IMR-90 (cell line): Measurements from ENCODE around the gene APOC1. TPM values are rescaled to one million over a fixed set of nuclear protein-coding genes. Genes with fewer than 3 reads are reported as not detected.

Source experiments
- ATAC-seq: fragments of 200-7000 bp; cut with Tn5 transposase; 2 replicates; pipeline ENCODE4 v1.9.1; 2020; ENCODE audit warnings: low read depth, mild to moderate bottlenecking, moderate library complexity
- BruUV-seq: library from RNA; stranded (reverse); fragments of 400-500 nt; replicated peaks from 2 replicates; lab custom pipeline; 2021; lab: Mats Ljungman, UMichigan
- CTCF ChIA-PET: fragments of 300-600 bp; formaldehyde crosslinking; extraction: SDS; loops from one replicate; lab custom pipeline; 2021; ENCODE audit warnings: antibody characterized with exemption; lab: Yijun Ruan, JAX
- POLR2A ChIA-PET: fragments of 300-600 bp; sonication (Branson Sonifier 250); formaldehyde crosslinking; loops from one replicate; lab custom pipeline; 2022; ENCODE audit warnings: antibody characterized with exemption; ENCODE audit not compliant: unreplicated experiment; lab: Charles Lee
- DNase-seq: peaks from one replicate; pipeline ENCODE4 v3.0.0; 2013
- H2AFZ ChIP-seq: replicated peaks from 2 replicates; pipeline ENCODE3; 2013; ENCODE audit warnings: low read length, mild to moderate bottlenecking; ENCODE audit not compliant: poor library complexity
- H2AK5ac ChIP-seq: 2 replicates; pipeline ENCODE4 v1.6.1; 2013; ENCODE audit warnings: low read depth, low read length, inconsistent platforms
- H2AK9ac ChIP-seq: replicated peaks from 2 replicates; pipeline ENCODE3; 2013; ENCODE audit warnings: mild to moderate bottlenecking, low read depth, low read length, moderate library complexity; ENCODE audit not compliant: poor library complexity
- H2BK120ac ChIP-seq: 2 replicates; pipeline ENCODE4 v1.6.1; 2013; ENCODE audit warnings: low read depth, low read length, inconsistent platforms
- H2BK15ac ChIP-seq: 3 replicates; pipeline ENCODE4 v1.6.1; 2013; ENCODE audit warnings: low read depth, low read length, inconsistent platforms
- H2BK20ac ChIP-seq: 2 replicates; pipeline ENCODE4 v1.6.1; 2013; ENCODE audit warnings: low read depth, mild to moderate bottlenecking, inconsistent platforms, low read length, moderate library complexity
- H2BK5ac ChIP-seq: 2 replicates; pipeline ENCODE4 v1.6.1; 2013; ENCODE audit warnings: mild to moderate bottlenecking, low read depth, low read length, inconsistent platforms; ENCODE audit not compliant: poor library complexity, severe bottlenecking
- H3K14ac ChIP-seq: replicated peaks from 2 replicates; pipeline ENCODE4 v1.6.1; 2013; ENCODE audit warnings: low read depth, low read length, inconsistent platforms
- H3K18ac ChIP-seq: 2 replicates; pipeline ENCODE4 v1.6.1; 2013; ENCODE audit warnings: low read depth, low read length, control low read depth
- H3K23ac ChIP-seq: 2 replicates; pipeline ENCODE4 v1.6.1; 2013; ENCODE audit warnings: low read depth, low read length, inconsistent platforms
- H3K27ac ChIP-seq: 2 replicates; pipeline ENCODE4 v1.5.1; 2013; ENCODE audit warnings: mild to moderate bottlenecking, control low read depth, low read length; ENCODE audit not compliant: insufficient read depth
- H3K27me3 ChIP-seq: 2 replicates; pipeline ENCODE4 v1.6.1; 2013; ENCODE audit warnings: low read length; ENCODE audit not compliant: control insufficient read depth, insufficient read depth
- H3K36me3 ChIP-seq: 2 replicates; pipeline ENCODE4 v1.6.1; 2013; ENCODE audit warnings: low read length, mixed read lengths; ENCODE audit not compliant: control insufficient read depth, insufficient read depth
- H3K4ac ChIP-seq: 2 replicates; pipeline ENCODE4 v1.6.1; 2013; ENCODE audit warnings: low read depth, low read length, inconsistent platforms
- H3K4me1 ChIP-seq: 2 replicates; pipeline ENCODE4 v1.6.1; 2013; ENCODE audit warnings: low read length, mixed read lengths; ENCODE audit not compliant: control insufficient read depth, insufficient read depth
- H3K4me2 ChIP-seq: 2 replicates; pipeline ENCODE4 v1.6.1; 2013; ENCODE audit warnings: low read depth, mild to moderate bottlenecking, control low read depth, low read length, moderate library complexity
- H3K4me3 ChIP-seq: 2 replicates; pipeline ENCODE4 v1.5.1; 2013; ENCODE audit warnings: low read depth, mild to moderate bottlenecking, control low read depth, low read length, moderate library complexity; ENCODE audit not compliant: insufficient read depth
- H3K56ac ChIP-seq: 2 replicates; pipeline ENCODE4 v1.6.1; 2013; ENCODE audit warnings: low read length, inconsistent platforms; ENCODE audit not compliant: insufficient read depth; ENCODE audit errors: extremely low read depth
- H3K79me1 ChIP-seq, 2 experiments: 2 replicates each; pipeline ENCODE4 v1.6.1; 2013; ENCODE audit warnings: low read length in 2 of 2, inconsistent platforms in 1 of 2, low read depth in 1 of 2
- H3K9ac ChIP-seq: 2 replicates; pipeline ENCODE4 v1.6.1; 2013; ENCODE audit warnings: low read depth, low read length, control low read depth
- H3K9me1 ChIP-seq: 2 replicates; pipeline ENCODE4 v1.6.1; 2013; ENCODE audit warnings: low read length, inconsistent platforms; ENCODE audit not compliant: insufficient read depth
- H3K9me3 ChIP-seq: 2 replicates; pipeline ENCODE4 v1.6.1; 2013; ENCODE audit warnings: low read length; ENCODE audit not compliant: control insufficient read depth, insufficient read depth
- H4K20me1 ChIP-seq: 2 replicates; pipeline ENCODE4 v1.6.1; 2013; ENCODE audit warnings: low read length, inconsistent platforms; ENCODE audit not compliant: insufficient read depth
- H4K5ac ChIP-seq: 2 replicates; pipeline ENCODE4 v1.6.1; 2013; ENCODE audit warnings: mild to moderate bottlenecking, low read depth, low read length, control low read depth
- H4K8ac ChIP-seq, 2 experiments: 2 replicates each; pipeline ENCODE4 v1.6.1; 2013; ENCODE audit warnings: low read depth in 2 of 2, low read length in 2 of 2, control low read depth in 1 of 2, inconsistent platforms in 1 of 2
- H4K91ac ChIP-seq: 2 replicates; pipeline ENCODE4 v1.6.1; 2013; ENCODE audit warnings: low read depth, low read length, inconsistent platforms; ENCODE audit not compliant: insufficient read depth
- BHLHE40 ChIP-seq: fragments of 150-350 bp; IDR thresholded peaks from 2 replicates; pipeline ENCODE4 v1.6.1; 2016; ENCODE audit warnings: mild to moderate bottlenecking, low read depth, low read length
- CEBPB ChIP-seq: IDR thresholded peaks from 2 replicates; pipeline ENCODE4 v1.6.1; 2012; ENCODE audit warnings: low read depth, low read length, improper control_type of control experiment
- MAFK ChIP-seq: IDR thresholded peaks from 2 replicates; pipeline ENCODE4 v1.6.1; 2012; ENCODE audit warnings: low read depth, low read length, improper control_type of control experiment
- MXI1 ChIP-seq: IDR thresholded peaks from 2 replicates; pipeline ENCODE4 v1.6.1; 2012; ENCODE audit warnings: low read depth, mild to moderate bottlenecking, low read length, moderate library complexity, borderline replicate concordance
- SMC3 ChIP-seq: fragments of 150-350 bp; IDR thresholded peaks from 2 replicates; pipeline ENCODE4 v1.6.1; 2016; ENCODE audit warnings: low read depth, mild to moderate bottlenecking, antibody characterized with exemption, low read length, moderate library complexity
- WGBS, 2 experiments: methylation state at CpG; one replicate each; pipeline versions ENCODE4 v1.1.5 to v1.1.7; 2013; ENCODE audit warnings: missing lambda C conversion rate in 2 of 2; ENCODE audit not compliant: insufficient read length in 1 of 2; ENCODE audit errors: extremely low coverage in 2 of 2; 5-methylcytosine and 5-hydroxymethylcytosine counted together
- dilution Hi-C: fragments of 300-500 bp; cut with HindIII; formaldehyde crosslinking; loops from one replicate; pipeline ENCODE4 v1.14.3; 2018; ENCODE audit warnings: low sequenced_read_pairs; ENCODE audit not compliant: unreplicated experiment
- in situ Hi-C: fragments of 300-500 bp; cut with MboI; formaldehyde crosslinking; loops from 3 replicates; pipeline ENCODE4 v1.14.3; 2019; ENCODE audit warnings: low sequenced_read_pairs, inconsistent platforms, mixed read lengths
- intact Hi-C: fragments of 100-400 bp; cut with micrococcal nuclease; formaldehyde crosslinking; loops from 2 replicates; pipeline ENCODE4 v1.10.0; 2022
- polyA plus RNA-seq, 3 experiments: library from polyadenylated mRNA; depleted of rRNA; stranded (reverse); fragments of >200 nt; gene quantifications; 2 replicates each; pipeline ENCODE4 v1.2.3, GENCODE V29; 2012; ENCODE audit warnings: low replicate concordance in 1 of 3
- total RNA-seq: library from RNA; depleted of rRNA; stranded (reverse); fragments of >200 nt; gene quantifications from 2 replicates; pipeline ENCODE4 v1.2.3, GENCODE V29; 2012

APOC1 gene
- total and polyA plus RNA-seq, 2 of the 4 experiments (the other 2 are of a cell fraction), result 1.1 TPM; not detected in 1

DNA sequence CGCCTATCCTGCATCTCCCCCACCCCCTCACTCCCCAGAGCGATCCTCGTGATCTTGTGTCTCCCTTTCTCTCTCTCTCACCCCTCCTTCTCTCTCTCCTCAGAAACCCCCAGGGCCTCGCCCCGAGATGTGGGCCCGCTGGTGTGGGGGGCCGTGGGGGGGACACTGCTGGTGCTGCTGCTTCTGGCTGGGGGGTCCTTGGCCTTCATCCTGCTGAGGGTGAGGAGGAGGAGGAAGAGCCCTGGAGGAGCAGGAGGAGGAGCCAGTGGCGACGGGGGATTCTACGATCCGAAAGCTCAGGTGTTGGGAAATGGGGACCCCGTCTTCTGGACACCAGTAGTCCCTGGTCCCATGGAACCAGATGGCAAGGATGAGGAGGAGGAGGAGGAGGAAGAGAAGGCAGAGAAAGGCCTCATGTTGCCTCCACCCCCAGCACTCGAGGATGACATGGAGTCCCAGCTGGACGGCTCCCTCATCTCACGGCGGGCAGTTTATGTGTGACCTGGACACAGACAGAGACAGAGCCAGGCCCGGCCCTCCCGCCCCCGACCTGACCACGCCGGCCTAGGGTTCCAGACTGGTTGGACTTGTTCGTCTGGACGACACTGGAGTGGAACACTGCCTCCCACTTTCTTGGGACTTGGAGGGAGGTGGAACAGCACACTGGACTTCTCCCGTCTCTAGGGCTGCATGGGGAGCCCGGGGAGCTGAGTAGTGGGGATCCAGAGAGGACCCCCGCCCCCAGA lies 36.1 kb upstream of the APOC1 start:
- Histone ChIP-seq H3K4me1 (no peaks in the 10 kb centered on the region), H3K4me2 (no peak overlapping the region), H3K27me3 (no peaks in the 10 kb centered on the region), H2BK20ac (no peak overlapping the region), H3K9me3 (no peaks in the 10 kb centered on the region), H3K4ac (no peak overlapping the region), H4K8ac (no peak overlapping the region), H4K20me1 (peaks cover 9% of the 10 kb centered on the region), H3K79me1 (peaks cover 18 to 60% of the 10 kb centered on the region in 2 experiments), H3K23ac (no peak overlapping the region), H4K91ac (no peak overlapping the region), H2AFZ (no peak overlapping the region), H3K27ac (no peak overlapping the region), H3K56ac (no peak overlapping the region), H2BK120ac (no peak overlapping the region), H3K9ac (no peak overlapping the region), H2BK5ac (no peak overlapping the region), H3K18ac (no peak overlapping the region), H2BK15ac (no peak overlapping the region), H2AK5ac (no peak overlapping the region), H4K5ac (no peak overlapping the region), H2AK9ac (no peak overlapping the region), H3K14ac (no peak overlapping the region), H3K36me3 (peaks cover 71% of the 10 kb centered on the region), H3K9me1 (0 out of 2 replicates have a peak, but pooled peaks cover 8% of the 10 kb centered on the region), H3K4me3 (no peak overlapping the region)
- intact Hi-C loops, result no loop called here
- DNase-seq (no peak), ATAC-seq (no peak)
- dilution Hi-C loops, result no loop called here
- POLR2A ChIA-PET, result no interaction called here
- BruUV-seq, result no TSS peak
- TF ChIP-seq SMC3 (no peak), MXI1 (no peak), MAFK (no peak), CEBPB (no peak), BHLHE40 (no peak)
- in situ Hi-C loops, result no loop called here
- CTCF ChIA-PET, result interaction anchor here (0.6 kb wide), 1 partner anchor 21 kb away, joined by 3 read pairs; no protein-coding TSS in a partner anchor
- 91% methylated on average over 7 of the region's 26 CpGs; no CpG with 5 or more reads in 1 of the 2 experiments for WGBS, 2 experiments
